ENCODE data around the gene C12orf76.

DNA sequence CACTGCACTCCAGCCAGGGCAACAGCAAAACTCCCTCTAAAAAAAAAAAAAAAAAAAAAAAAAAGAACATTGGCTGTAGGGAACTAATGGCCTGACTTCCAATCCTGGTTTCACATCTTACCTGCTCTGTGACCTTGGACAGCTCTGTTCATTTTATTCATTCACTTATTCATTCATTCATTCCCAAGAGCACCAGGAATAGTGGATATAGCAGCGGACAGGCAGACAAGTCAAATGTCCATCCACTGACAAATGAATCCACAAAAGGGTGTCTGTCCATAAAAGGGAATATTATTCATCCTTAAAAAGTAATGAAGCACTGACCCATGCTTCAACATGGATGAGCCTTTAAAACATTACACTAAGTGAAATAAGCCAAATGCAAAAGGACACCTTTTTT is 27.6 kb upstream of the C12orf76 start:
- no peak for TF ChIP-seq MAX (IDR thresholded peaks at IDR 0.05)
- no peak for TF ChIP-seq CTCF (IDR thresholded peaks at IDR 0.05 in 2 of 3, conservative IDR thresholded peaks at IDR 0.05 in 1 of 3; ENCODE audit: borderline replicate concordance in 1 of 3, insufficient read depth in 1 of 3, low read depth in 2 of 3, low read length in 2 of 3)
- TF ChIP-seq RAD21 (IDR thresholded peaks at IDR 0.05; ENCODE audit: low read depth), result no peak
